GM06990 (cell line): Measurements from ENCODE around the gene PSMD3.

ENCODE experiments used
- DNase-seq: peaks from one replicate; pipeline ENCODE4 v3.0.0-alpha.2; 2011; ENCODE audit not compliant: insufficient read length; ENCODE audit errors: extremely low read depth
- H3K27me3 ChIP-seq: replicated peaks from 2 replicates; pipeline ENCODE4 v1.6.0; 2011; ENCODE audit warnings: low read length; ENCODE audit not compliant: control insufficient read depth, insufficient read depth
- H3K36me3 ChIP-seq: 2 replicates; pipeline ENCODE4 v1.5.1; 2011; ENCODE audit warnings: low read length; ENCODE audit not compliant: control insufficient read depth, insufficient read depth
- H3K4me3 ChIP-seq: replicated peaks from 2 replicates; pipeline ENCODE4 v1.5.1; 2011; ENCODE audit warnings: low read depth, mild to moderate bottlenecking, control low read depth, low read length
- CTCF ChIP-seq: IDR thresholded peaks from 2 replicates; pipeline ENCODE4 v1.5.1; 2011; ENCODE audit warnings: low read length, control low read depth, mild to moderate bottlenecking, inconsistent platforms; ENCODE audit not compliant: insufficient read depth, poor library complexity, severe bottlenecking

Gene PSMD3

GRCh38 chr17:39994448-39994847 lies 13.8 kb downstream of the PSMD3 start:
- Histone ChIP-seq H3K27me3 (no peaks in the 10 kb centered on the region), H3K36me3 (peaks cover 49% of the 10 kb centered on the region), H3K4me3 (no peak overlapping the region)
- DNase-seq: no peak
- no peak for TF ChIP-seq CTCF

DNA sequence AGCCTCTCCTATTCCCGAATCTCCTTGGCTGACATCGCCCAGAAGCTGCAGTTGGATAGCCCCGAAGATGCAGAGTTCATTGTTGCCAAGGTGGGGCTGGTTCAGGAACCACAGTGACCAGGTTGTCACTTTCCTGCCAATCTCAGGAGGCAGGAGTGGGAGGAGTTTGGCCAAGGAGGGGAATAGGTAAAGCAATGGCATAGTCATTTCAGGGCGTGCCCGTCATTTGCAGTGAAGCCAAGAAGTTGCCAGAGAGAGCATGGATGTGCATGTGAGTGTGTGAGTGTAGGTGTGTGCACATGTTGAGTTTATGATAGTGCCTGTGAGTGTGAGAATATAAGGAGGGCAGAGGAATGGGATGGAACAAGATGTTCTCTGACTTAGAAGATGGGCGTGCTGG lies 14.8 kb downstream of the PSMD3 start:
- TF ChIP-seq CTCF: no peak
- peaks cover 43% of the 10 kb centered on the region for H3K36me3 ChIP-seq
- H3K27me3 ChIP-seq: no peaks in the 10 kb centered on the region
- H3K4me3 ChIP-seq: no peak overlapping the region
- no peak for DNase-seq

GRCh38 chr17:39996162-39996561 lies 15.6 kb downstream of the PSMD3 start:
- Histone ChIP-seq H3K27me3 (no peaks in the 10 kb centered on the region), H3K4me3 (no peak overlapping the region), H3K36me3 (peaks cover 43% of the 10 kb centered on the region)
- TF ChIP-seq CTCF: no peak
- DNase-seq: no peak

DNA sequence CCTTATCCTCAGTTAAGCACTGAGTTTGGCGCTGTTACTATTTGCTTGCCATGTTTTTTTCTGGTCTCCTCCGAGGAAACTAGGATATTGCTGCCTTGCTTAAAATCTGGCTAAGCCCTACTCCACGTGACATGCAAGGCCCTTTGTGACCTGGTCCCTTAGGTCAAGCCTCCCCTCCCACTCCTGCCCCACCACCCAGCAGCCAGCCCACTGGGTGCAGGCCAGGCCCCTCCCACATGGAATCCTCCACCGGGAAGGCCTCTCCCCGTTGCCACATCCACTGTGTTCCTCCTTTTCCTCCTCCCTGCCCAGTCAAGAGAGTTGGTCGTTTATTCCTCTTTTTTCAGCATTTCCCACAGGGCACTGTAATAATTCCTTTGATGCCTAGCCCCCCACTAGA lies 16.2 kb downstream of the PSMD3 start:
- DNase-seq: no peak
- Histone ChIP-seq H3K36me3 (peaks cover 43% of the 10 kb centered on the region), H3K4me3 (no peak overlapping the region), H3K27me3 (no peaks in the 10 kb centered on the region)
- no peak for TF ChIP-seq CTCF

DNA sequence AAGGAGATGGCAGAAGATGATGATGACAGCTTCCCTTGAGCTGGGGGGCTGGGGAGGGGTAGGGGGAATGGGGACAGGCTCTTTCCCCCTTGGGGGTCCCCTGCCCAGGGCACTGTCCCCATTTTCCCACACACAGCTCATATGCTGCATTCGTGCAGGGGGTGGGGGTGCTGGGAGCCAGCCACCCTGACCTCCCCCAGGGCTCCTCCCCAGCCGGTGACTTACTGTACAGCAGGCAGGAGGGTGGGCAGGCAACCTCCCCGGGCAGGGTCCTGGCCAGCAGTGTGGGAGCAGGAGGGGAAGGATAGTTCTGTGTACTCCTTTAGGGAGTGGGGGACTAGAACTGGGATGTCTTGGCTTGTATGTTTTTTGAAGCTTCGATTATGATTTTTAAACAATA lies 16.9 kb downstream of the PSMD3 start:
- TF ChIP-seq CTCF: no peak
- no peaks in the 10 kb centered on the region for H3K27me3 ChIP-seq
- H3K36me3 ChIP-seq: peaks cover 39% of the 10 kb centered on the region
- no peak for DNase-seq
- H3K4me3 ChIP-seq: no peak overlapping the region

GRCh38 chr17:39999067-39999466 lies 18.5 kb downstream of the PSMD3 start:
- no peaks in the 10 kb centered on the region for H3K27me3 ChIP-seq
- H3K36me3 ChIP-seq: peaks cover 26% of the 10 kb centered on the region
- no peak for DNase-seq
- no peak overlapping the region for H3K4me3 ChIP-seq
- TF ChIP-seq CTCF: no peak
